IMR-90 (cell line): ENCODE results near the gene UGGT1. TPM values are rescaled to one million over a fixed set of nuclear protein-coding genes. Genes with fewer than 3 reads are reported as not detected.

ENCODE experiments used
- ATAC-seq: fragments of 200-7000 bp; cut with Tn5 transposase; 2 replicates; pipeline ENCODE4 v1.9.1; 2020; ENCODE audit warnings: low read depth, mild to moderate bottlenecking, moderate library complexity
- BruUV-seq: library from RNA; stranded (reverse); fragments of 400-500 nt; replicated peaks from 2 replicates; lab custom pipeline; 2021; lab: Mats Ljungman, UMichigan
- CTCF ChIA-PET: fragments of 300-600 bp; formaldehyde crosslinking; extraction: SDS; loops from one replicate; lab custom pipeline; 2021; ENCODE audit warnings: antibody characterized with exemption; lab: Yijun Ruan, JAX
- POLR2A ChIA-PET: fragments of 300-600 bp; sonication (Branson Sonifier 250); formaldehyde crosslinking; loops from one replicate; lab custom pipeline; 2022; ENCODE audit warnings: antibody characterized with exemption; ENCODE audit not compliant: unreplicated experiment; lab: Charles Lee
- DNase-seq: peaks from one replicate; pipeline ENCODE4 v3.0.0; 2013
- H2AFZ ChIP-seq: replicated peaks from 2 replicates; pipeline ENCODE3; 2013; ENCODE audit warnings: low read length, mild to moderate bottlenecking; ENCODE audit not compliant: poor library complexity
- H2AK5ac ChIP-seq: 2 replicates; pipeline ENCODE4 v1.6.1; 2013; ENCODE audit warnings: low read depth, low read length, inconsistent platforms
- H2AK9ac ChIP-seq: replicated peaks from 2 replicates; pipeline ENCODE3; 2013; ENCODE audit warnings: mild to moderate bottlenecking, low read depth, low read length, moderate library complexity; ENCODE audit not compliant: poor library complexity
- H2BK120ac ChIP-seq: 2 replicates; pipeline ENCODE4 v1.6.1; 2013; ENCODE audit warnings: low read depth, low read length, inconsistent platforms
- H2BK15ac ChIP-seq: 3 replicates; pipeline ENCODE4 v1.6.1; 2013; ENCODE audit warnings: low read depth, low read length, inconsistent platforms
- H2BK20ac ChIP-seq: 2 replicates; pipeline ENCODE4 v1.6.1; 2013; ENCODE audit warnings: low read depth, mild to moderate bottlenecking, inconsistent platforms, low read length, moderate library complexity
- H2BK5ac ChIP-seq: 2 replicates; pipeline ENCODE4 v1.6.1; 2013; ENCODE audit warnings: mild to moderate bottlenecking, low read depth, low read length, inconsistent platforms; ENCODE audit not compliant: poor library complexity, severe bottlenecking
- H3K14ac ChIP-seq: replicated peaks from 2 replicates; pipeline ENCODE4 v1.6.1; 2013; ENCODE audit warnings: low read depth, low read length, inconsistent platforms
- H3K18ac ChIP-seq: 2 replicates; pipeline ENCODE4 v1.6.1; 2013; ENCODE audit warnings: low read depth, low read length, control low read depth
- H3K23ac ChIP-seq: 2 replicates; pipeline ENCODE4 v1.6.1; 2013; ENCODE audit warnings: low read depth, low read length, inconsistent platforms
- H3K27ac ChIP-seq: 2 replicates; pipeline ENCODE4 v1.5.1; 2013; ENCODE audit warnings: mild to moderate bottlenecking, control low read depth, low read length; ENCODE audit not compliant: insufficient read depth
- H3K27me3 ChIP-seq: 2 replicates; pipeline ENCODE4 v1.6.1; 2013; ENCODE audit warnings: low read length; ENCODE audit not compliant: control insufficient read depth, insufficient read depth
- H3K36me3 ChIP-seq: 2 replicates; pipeline ENCODE4 v1.6.1; 2013; ENCODE audit warnings: low read length, mixed read lengths; ENCODE audit not compliant: control insufficient read depth, insufficient read depth
- H3K4ac ChIP-seq: 2 replicates; pipeline ENCODE4 v1.6.1; 2013; ENCODE audit warnings: low read depth, low read length, inconsistent platforms
- H3K4me1 ChIP-seq: 2 replicates; pipeline ENCODE4 v1.6.1; 2013; ENCODE audit warnings: low read length, mixed read lengths; ENCODE audit not compliant: control insufficient read depth, insufficient read depth
- H3K4me2 ChIP-seq: 2 replicates; pipeline ENCODE4 v1.6.1; 2013; ENCODE audit warnings: low read depth, mild to moderate bottlenecking, control low read depth, low read length, moderate library complexity
- H3K4me3 ChIP-seq: 2 replicates; pipeline ENCODE4 v1.5.1; 2013; ENCODE audit warnings: low read depth, mild to moderate bottlenecking, control low read depth, low read length, moderate library complexity; ENCODE audit not compliant: insufficient read depth
- H3K56ac ChIP-seq: 2 replicates; pipeline ENCODE4 v1.6.1; 2013; ENCODE audit warnings: low read length, inconsistent platforms; ENCODE audit not compliant: insufficient read depth; ENCODE audit errors: extremely low read depth
- H3K79me1 ChIP-seq, 2 experiments: 2 replicates each; pipeline ENCODE4 v1.6.1; 2013; ENCODE audit warnings: low read length in 2 of 2, inconsistent platforms in 1 of 2, low read depth in 1 of 2
- H3K9ac ChIP-seq: 2 replicates; pipeline ENCODE4 v1.6.1; 2013; ENCODE audit warnings: low read depth, low read length, control low read depth
- H3K9me1 ChIP-seq: 2 replicates; pipeline ENCODE4 v1.6.1; 2013; ENCODE audit warnings: low read length, inconsistent platforms; ENCODE audit not compliant: insufficient read depth
- H3K9me3 ChIP-seq: 2 replicates; pipeline ENCODE4 v1.6.1; 2013; ENCODE audit warnings: low read length; ENCODE audit not compliant: control insufficient read depth, insufficient read depth
- H4K20me1 ChIP-seq: 2 replicates; pipeline ENCODE4 v1.6.1; 2013; ENCODE audit warnings: low read length, inconsistent platforms; ENCODE audit not compliant: insufficient read depth
- H4K5ac ChIP-seq: 2 replicates; pipeline ENCODE4 v1.6.1; 2013; ENCODE audit warnings: mild to moderate bottlenecking, low read depth, low read length, control low read depth
- H4K8ac ChIP-seq, 2 experiments: 2 replicates each; pipeline ENCODE4 v1.6.1; 2013; ENCODE audit warnings: low read depth in 2 of 2, low read length in 2 of 2, control low read depth in 1 of 2, inconsistent platforms in 1 of 2
- H4K91ac ChIP-seq: 2 replicates; pipeline ENCODE4 v1.6.1; 2013; ENCODE audit warnings: low read depth, low read length, inconsistent platforms; ENCODE audit not compliant: insufficient read depth
- BHLHE40 ChIP-seq: fragments of 150-350 bp; IDR thresholded peaks from 2 replicates; pipeline ENCODE4 v1.6.1; 2016; ENCODE audit warnings: mild to moderate bottlenecking, low read depth, low read length
- CHD1 ChIP-seq: IDR thresholded peaks from 2 replicates; pipeline ENCODE4 v1.6.1; 2012; ENCODE audit warnings: low read depth, low read length, improper control_type of control experiment
- CTCF ChIP-seq: conservative IDR thresholded peaks from 2 replicates; pipeline ENCODE4 v1.5.1; 2012; ENCODE audit warnings: mild to moderate bottlenecking, low read depth, low read length, improper control_type of control experiment
- MAZ ChIP-seq: IDR thresholded peaks from 2 replicates; pipeline ENCODE4 v1.6.1; 2012; ENCODE audit warnings: low read depth, mild to moderate bottlenecking, low read length, improper control_type of control experiment, moderate library complexity, borderline replicate concordance
- RAD21 ChIP-seq: IDR thresholded peaks from 2 replicates; pipeline ENCODE4 v1.6.1; 2012; ENCODE audit warnings: low read length, improper control_type of control experiment
- RCOR1 ChIP-seq: IDR thresholded peaks from 2 replicates; pipeline ENCODE4 v1.6.1; 2012; ENCODE audit warnings: mild to moderate bottlenecking, low read length, improper control_type of control experiment; ENCODE audit not compliant: insufficient replicate concordance
- USF2 ChIP-seq: fragments of 150-350 bp; IDR thresholded peaks from 2 replicates; pipeline ENCODE4 v1.6.1; 2017; ENCODE audit warnings: mild to moderate bottlenecking, antibody characterized with exemption, low read length, low read depth
- WGBS, 2 experiments: methylation state at CpG; one replicate each; pipeline versions ENCODE4 v1.1.5 to v1.1.7; 2013; ENCODE audit warnings: missing lambda C conversion rate in 2 of 2; ENCODE audit not compliant: insufficient read length in 1 of 2; ENCODE audit errors: extremely low coverage in 2 of 2; 5-methylcytosine and 5-hydroxymethylcytosine counted together
- dilution Hi-C: fragments of 300-500 bp; cut with HindIII; formaldehyde crosslinking; loops from one replicate; pipeline ENCODE4 v1.14.3; 2018; ENCODE audit warnings: low sequenced_read_pairs; ENCODE audit not compliant: unreplicated experiment
- in situ Hi-C: fragments of 300-500 bp; cut with MboI; formaldehyde crosslinking; loops from 3 replicates; pipeline ENCODE4 v1.14.3; 2019; ENCODE audit warnings: low sequenced_read_pairs, inconsistent platforms, mixed read lengths
- intact Hi-C: fragments of 100-400 bp; cut with micrococcal nuclease; formaldehyde crosslinking; loops from 2 replicates; pipeline ENCODE4 v1.10.0; 2022
- polyA plus RNA-seq, 3 experiments: library from polyadenylated mRNA; depleted of rRNA; stranded (reverse); fragments of >200 nt; gene quantifications; 2 replicates each; pipeline ENCODE4 v1.2.3, GENCODE V29; 2012; ENCODE audit warnings: low replicate concordance in 1 of 3
- total RNA-seq: library from RNA; depleted of rRNA; stranded (reverse); fragments of >200 nt; gene quantifications from 2 replicates; pipeline ENCODE4 v1.2.3, GENCODE V29; 2012
- TF ChIP-seq, protein P1 (sequence below): fragments of 150-350 bp; IDR thresholded peaks from 2 replicates; pipeline ENCODE4 v1.6.1; 2016; ENCODE audit warnings: low read depth, mild to moderate bottlenecking, low read length, moderate library complexity, borderline replicate concordance

The UGGT1 gene
- total and polyA plus RNA-seq, 2 of the 4 experiments (the other 2 are of a cell fraction): 26.1 to 71.3 TPM

DNA sequence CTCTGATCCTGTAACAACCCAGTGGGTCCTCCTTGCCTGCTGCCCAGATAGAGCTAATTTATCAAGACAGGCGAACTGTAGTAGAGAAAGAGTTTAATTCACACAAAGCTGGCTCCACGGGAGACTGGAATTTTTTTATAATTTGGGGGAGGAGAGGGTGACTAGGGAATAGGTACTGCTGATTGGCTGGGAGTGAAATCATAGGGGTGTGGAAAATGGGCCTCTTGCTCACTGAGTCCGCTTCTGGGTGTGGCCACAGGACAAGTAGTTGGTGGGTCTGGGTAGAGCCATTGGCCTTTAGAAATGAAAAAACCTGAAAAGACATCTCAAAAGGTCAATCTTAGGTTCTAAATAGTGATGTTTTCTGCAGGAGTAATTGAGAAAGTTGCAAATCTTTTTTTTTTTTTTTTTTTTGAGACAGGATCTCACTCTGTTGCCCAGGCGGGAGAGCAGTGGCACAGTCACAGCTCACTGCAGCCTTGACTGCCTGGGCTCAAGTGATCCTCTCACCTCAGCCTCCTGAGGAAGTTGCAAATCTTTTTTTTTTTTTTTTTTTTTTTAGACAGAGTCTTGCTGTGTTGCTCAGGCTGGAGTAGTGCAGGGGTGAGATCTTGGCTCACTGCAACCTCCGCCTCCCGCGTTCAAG is 14.4 kb upstream of the UGGT1 start:
- Histone ChIP-seq H4K91ac (no peak overlapping the region), H2AK9ac (no peak overlapping the region), H4K20me1 (no peaks in the 10 kb centered on the region), H2AFZ (no peak overlapping the region), H3K18ac (no peak overlapping the region), H3K23ac (no peak overlapping the region), H3K27me3 (peaks cover 5% of the 10 kb centered on the region), H3K14ac (no peak overlapping the region), H3K9me1 (no peaks in the 10 kb centered on the region), H3K4me3 (no peak overlapping the region), H4K8ac (no peak overlapping the region), H3K27ac (no peak overlapping the region), H2BK15ac (no peak overlapping the region), H2BK120ac (no peak overlapping the region), H3K9me3 (peaks cover 2% of the 10 kb centered on the region; the same call in 1 of the 2 replicates), H3K4me2 (no peak overlapping the region), H2BK20ac (no peak overlapping the region), H4K5ac (no peak overlapping the region), H3K36me3 (no peaks in the 10 kb centered on the region), H3K9ac (no peak overlapping the region), H3K79me1 (no peaks in the 10 kb centered on the region), H3K56ac (no peak overlapping the region), H3K4ac (no peak overlapping the region), H2BK5ac (no peak overlapping the region), H2AK5ac (no peak overlapping the region), H3K4me1 (no peaks in the 10 kb centered on the region)
- CTCF ChIA-PET: no interaction called here
- TF ChIP-seq RCOR1 (no peak), CTCF (no peak), BHLHE40 (no peak), USF2 (no peak), RAD21 (no peak), CHD1 (no peak), MAZ (no peak)
- TF ChIP-seq, protein P1, sequence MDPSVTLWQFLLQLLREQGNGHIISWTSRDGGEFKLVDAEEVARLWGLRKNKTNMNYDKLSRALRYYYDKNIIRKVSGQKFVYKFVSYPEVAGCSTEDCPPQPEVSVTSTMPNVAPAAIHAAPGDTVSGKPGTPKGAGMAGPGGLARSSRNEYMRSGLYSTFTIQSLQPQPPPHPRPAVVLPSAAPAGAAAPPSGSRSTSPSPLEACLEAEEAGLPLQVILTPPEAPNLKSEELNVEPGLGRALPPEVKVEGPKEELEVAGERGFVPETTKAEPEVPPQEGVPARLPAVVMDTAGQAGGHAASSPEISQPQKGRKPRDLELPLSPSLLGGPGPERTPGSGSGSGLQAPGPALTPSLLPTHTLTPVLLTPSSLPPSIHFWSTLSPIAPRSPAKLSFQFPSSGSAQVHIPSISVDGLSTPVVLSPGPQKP: no peak
- WGBS, 2 experiments: 80% methylated on average over 1 of the region's 7 CpGs; no CpG with 5 or more reads in 1 of the 2 experiments
- ATAC-seq (no peak), DNase-seq (no peak)
- POLR2A ChIA-PET: no interaction called here
- in situ Hi-C loops (no loop called here), dilution Hi-C loops (no loop called here), intact Hi-C loops (no loop called here)
- BruUV-seq: no TSS peak
